Parietal lobe (tissue), 1 donor: ENCODE data around the gene CHD1L. TPM values are rescaled to one million over a fixed set of nuclear protein-coding genes. Genes with fewer than 3 reads are reported as not detected.

Experiments
- total RNA-seq: library from RNA; depleted of rRNA; stranded (reverse); fragments of >200 nt; gene quantifications from one replicate; pipeline ENCODE4 v1.2.3, GENCODE V29; 2014

Gene CHD1L
- 12.5 TPM for total RNA-seq

GRCh38 chr1:147242449-147243227, at the start of gene CHD1L:
Gene CHD1L, plus strand, starts transcription at chr1:147242684. Its CDS starts 20 bp downstream, at chr1:147242704.

GRCh38 chr1:147225193-147225730, 17.2 kb upstream of the CHD1L start, which contains the start of gene FMO5:
Gene FMO5, minus strand, starts transcription at chr1:147225339. Its CDS starts 310 bp downstream, at chr1:147225029.

Other genes with a start within 250 kb of the CHD1L start
- gene PRKAB2, start 70.2 kb upstream of the CHD1L start, total RNA-seq = 48.5 TPM
- gene FMO5, start 17.3 kb upstream of the CHD1L start, total RNA-seq = 0.63 TPM